Stimulated activated CD8-positive, alpha-beta memory T cell treated with anti-CD3 and anti-CD28 coated beads, Interleukin-12 subunit alpha, Interleukin-12 subunit beta, amount 100 ng/mL, for 24 hours (primary cell): ENCODE data around the gene TRAF6.
"Not testable (repeated sequence)": the region's sequence is repeated elsewhere in the genome, so short reads cannot be mapped to it uniquely, and the experiment has no call there.

ENCODE experiments used
- DNase-seq: peaks from one replicate; pipeline ENCODE4 v3.0.0-alpha.2; 2020; ENCODE audit errors: extremely low read depth

The TRAF6 gene

GRCh38 chr11:36493332-36493731 lies 16.7 kb downstream of the TRAF6 start:
- no peak for DNase-seq

- DNase-seq: no peak
Observed at GRCh38 chr11:36492724-36493304, 17.3 kb downstream of the TRAF6 start.

GRCh38 chr11:36490026-36490806 lies 19.9 kb downstream of the TRAF6 start:
- no peak for DNase-seq

- no peak for DNase-seq
Observed at GRCh38 chr11:36488096-36488495, 22.0 kb downstream of the TRAF6 start.

GRCh38 chr11:36487619-36488018 lies 22.5 kb downstream of the TRAF6 start:
- DNase-seq: no peak

DNA sequence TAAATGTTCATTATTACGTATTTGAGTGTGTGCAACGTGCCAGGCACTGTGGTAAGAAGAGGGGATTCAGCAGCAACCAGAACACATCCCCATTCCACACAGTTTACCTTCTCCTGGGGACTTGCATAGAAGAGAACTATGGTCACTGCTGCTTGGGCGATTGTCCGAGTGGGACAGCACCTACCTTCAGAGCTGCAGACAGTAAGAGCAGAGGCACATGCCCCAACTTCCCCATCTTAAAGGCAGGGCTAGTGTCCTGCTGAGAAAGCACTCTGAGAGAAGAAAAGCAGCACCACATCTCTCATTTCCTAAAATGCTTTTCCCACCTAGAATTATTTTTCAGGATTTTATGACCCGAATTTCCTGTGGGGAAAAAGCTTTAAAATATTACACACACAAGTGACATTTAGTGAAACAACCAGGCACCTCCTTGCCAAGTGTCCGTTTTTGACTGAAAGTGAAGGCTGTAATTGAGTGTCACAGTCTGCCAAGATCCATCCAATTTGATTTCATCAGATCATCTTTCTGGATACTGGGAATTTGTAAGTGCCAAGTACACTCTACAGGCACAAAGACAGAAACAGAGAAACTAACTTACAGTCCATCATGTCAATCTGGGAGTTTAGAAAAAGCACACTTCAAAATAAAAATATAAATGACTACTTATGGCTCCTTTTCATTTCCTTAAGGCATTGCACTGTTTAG lies 24.6 kb downstream of the TRAF6 start:
- DNase-seq: no peak

GRCh38 chr11:36483042-36483441 lies 27.0 kb downstream of the TRAF6 start:
- not testable (repeated sequence) for DNase-seq

GRCh38 chr11:36480833-36481232 lies 29.2 kb downstream of the TRAF6 start:
- no peak for DNase-seq

DNA sequence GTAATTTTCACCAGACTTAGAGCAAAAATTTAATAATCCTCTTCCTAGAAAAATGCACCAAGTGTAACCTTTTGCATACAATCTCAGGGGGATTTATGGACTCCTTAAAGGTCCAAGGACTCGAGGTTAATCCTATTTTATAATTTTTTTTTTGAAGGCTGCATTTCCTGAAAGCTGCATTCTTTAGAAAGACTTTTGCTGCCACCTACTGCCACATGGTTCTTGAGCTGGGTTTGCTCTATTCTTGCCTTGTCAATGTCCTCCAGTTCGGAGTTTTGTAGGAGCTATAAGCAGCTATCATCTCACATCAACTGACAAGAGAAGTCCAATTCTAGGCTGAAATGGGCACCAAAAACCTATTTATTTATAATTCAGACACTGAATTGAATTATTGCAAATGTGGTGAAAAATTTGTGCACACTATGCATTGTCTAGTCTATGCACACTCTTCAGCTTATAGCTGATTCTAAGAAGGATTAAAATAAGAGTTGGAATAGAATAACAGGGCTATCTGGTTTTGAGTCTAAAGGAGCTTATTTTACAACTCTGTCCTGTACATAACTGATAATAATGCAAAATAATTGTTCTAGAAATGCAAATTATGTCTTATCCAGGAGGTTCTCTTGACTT lies 31.3 kb downstream of the TRAF6 start:
- no peak for DNase-seq

DNA sequence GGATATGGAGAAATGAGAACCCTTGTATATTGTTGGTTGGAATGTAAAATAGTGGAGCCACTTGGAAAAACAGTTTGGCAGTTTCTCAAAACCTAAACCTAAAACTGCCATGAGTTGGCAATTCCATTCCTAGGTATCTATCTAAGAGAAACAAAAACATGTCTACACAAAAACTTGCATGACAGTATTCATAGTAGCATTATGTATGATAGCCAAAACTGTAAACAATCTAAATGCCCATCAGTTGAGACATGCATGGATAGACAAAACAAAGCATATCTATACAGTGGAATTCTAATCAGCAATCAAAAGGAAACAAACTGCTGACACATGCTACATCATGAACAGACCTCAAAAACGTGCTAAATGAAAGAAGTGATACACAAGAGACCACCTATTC lies 34.9 kb downstream of the TRAF6 start:
- DNase-seq: no peak

DNA sequence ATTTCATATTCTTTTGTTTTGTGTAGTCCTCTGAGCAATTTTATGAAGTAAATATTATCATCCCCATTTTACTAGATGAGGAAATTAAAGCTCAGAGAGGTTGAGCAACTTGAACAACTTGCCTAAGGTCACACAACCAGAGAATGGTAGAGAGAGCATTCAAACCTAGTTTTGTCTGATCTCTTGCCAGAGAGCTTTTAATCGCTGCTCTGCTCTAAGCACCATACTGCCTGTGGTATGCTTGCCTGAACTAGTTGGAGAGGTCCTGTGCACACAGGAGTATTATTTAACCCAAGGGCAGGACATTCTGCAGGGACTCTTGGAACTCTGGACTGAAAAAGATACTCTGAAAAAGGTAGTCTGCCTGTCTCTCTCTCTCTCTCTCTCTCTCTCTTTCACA lies 38.5 kb downstream of the TRAF6 start:
- no peak for DNase-seq

GRCh38 chr11:36469881-36470802 lies 39.9 kb downstream of the TRAF6 start:
- no peak for DNase-seq

- no peak for DNase-seq
Observed at GRCh38 chr11:36469063-36469462, 41.0 kb downstream of the TRAF6 start.

DNA sequence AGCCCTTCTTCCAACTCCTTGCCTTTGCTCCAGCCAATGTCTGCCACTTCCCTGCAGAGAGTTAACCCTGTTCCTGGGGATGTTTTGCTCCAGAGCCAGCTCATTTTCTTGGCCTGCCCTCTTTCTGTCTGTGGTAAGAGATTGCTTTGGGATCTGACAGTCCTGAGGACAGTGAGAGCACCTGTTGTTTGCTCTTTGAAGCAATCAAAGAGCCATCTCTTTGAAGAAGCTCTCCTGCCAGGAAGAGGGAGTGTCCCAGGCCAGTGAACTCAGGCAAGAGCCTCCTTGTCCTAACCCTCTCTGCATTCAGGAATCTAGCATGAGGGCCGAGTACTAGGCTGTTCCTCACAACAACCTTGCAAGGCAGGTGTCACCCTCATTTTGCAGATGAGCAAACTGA lies 42.2 kb downstream of the TRAF6 start:
- no peak for DNase-seq

- no peak for DNase-seq
Observed at GRCh38 chr11:36467012-36467411, 43.1 kb downstream of the TRAF6 start.

DNA sequence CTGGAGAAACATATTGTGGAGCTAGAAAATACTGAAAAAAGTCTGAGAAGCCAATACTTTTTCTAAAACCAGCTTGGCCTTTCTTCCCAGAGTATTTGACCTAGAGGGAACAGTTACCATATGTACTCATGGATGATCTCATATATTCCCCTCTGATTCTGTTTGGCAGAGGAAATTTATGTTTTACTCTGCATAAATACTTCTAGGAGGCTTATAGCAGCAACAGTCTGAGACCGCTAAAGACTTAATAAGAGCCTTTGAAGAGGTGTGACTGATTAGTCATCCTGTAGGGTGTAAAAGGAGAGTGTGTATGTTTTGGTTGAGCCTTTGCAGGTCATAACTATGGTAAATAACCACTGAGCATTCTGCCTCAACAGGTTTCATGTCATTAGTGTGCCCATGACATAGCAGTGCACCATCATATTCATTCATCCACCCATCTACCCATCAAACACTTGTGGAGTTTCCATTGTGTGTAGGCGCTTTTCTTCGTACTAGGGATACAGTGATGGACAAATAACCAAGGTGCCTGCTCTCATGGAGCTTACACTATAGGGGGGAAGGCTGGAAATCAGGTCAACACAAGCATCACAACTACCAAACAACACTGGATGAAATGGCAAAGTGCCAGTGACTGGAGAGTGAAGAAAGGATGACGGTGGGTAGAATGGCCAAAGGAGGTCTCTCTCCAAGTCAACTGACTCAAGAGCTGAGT lies 44.5 kb downstream of the TRAF6 start:
- DNase-seq: no peak

DNA sequence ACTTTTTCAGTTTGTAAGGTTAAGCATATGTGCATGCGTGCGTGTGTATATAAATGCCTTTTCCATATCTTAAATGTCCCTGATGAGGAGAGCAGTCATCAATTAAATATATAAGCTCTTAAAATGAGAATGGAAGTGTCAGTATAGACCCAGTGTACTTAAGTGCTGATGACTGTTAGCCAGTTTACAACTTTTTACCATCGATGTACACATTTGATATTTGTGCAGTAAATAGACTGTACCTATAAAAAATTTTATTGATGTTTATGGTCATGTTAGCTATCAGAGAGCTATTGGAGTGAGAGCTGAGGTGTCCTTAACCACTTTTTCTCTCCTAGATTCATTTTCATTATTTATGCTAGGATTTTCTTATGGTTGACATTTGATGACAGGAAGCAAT lies 45.4 kb downstream of the TRAF6 start:
- DNase-seq: no peak

- DNase-seq: no peak
Observed at GRCh38 chr11:36463781-36464180, 46.3 kb downstream of the TRAF6 start.

GRCh38 chr11:36462321-36462720 lies 47.8 kb downstream of the TRAF6 start:
- DNase-seq: no peak

GRCh38 chr11:36460220-36460619 lies 49.9 kb downstream of the TRAF6 start:
- DNase-seq: no peak

DNA sequence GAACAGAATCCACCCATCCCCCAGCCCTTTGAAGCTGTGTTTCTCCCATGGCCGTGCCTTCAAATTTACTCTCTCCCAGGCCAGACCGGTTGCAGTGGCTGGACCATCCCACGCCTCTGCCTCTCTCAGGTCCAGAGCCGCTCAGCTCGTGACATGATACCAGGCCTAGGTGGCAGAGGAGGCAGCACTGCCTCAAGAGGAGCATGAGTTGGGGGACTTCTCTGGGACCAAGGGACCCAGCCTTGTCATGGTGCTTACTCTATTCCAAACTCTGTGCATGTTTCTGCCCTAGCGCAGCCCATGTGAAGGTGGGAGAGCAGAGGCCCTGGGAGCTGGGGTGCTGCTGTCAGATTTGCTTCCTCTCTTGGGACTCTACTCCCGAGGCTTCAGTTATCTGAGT lies 51.0 kb downstream of the TRAF6 start:
- DNase-seq: no peak
